Ishikawa (cell line): Measurements from ENCODE around the gene HEATR5B.

ENCODE experiments used
- CEBPB ChIP-seq: IDR thresholded peaks from 2 replicates; pipeline ENCODE4 v1.6.1; 2012
- CREB1 ChIP-seq: IDR thresholded peaks from 2 replicates; pipeline ENCODE4 v1.6.1; 2012; ENCODE audit warnings: low read depth
- EGR1 ChIP-seq: IDR thresholded peaks from 2 replicates; pipeline ENCODE4 v1.6.1; 2012
- EP300 ChIP-seq: IDR thresholded peaks from 2 replicates; pipeline ENCODE4 v1.6.1; 2012; ENCODE audit warnings: borderline replicate concordance
- FOXM1 ChIP-seq: IDR thresholded peaks from 2 replicates; pipeline ENCODE4 v1.6.1; 2012; ENCODE audit warnings: low read depth, borderline replicate concordance
- NFIC ChIP-seq: IDR thresholded peaks from 2 replicates; pipeline ENCODE4 v1.6.1; 2012
- RAD21 ChIP-seq: IDR thresholded peaks from 2 replicates; pipeline ENCODE4 v1.6.1; 2012; ENCODE audit warnings: low read depth
- REST ChIP-seq: IDR thresholded peaks from 2 replicates; pipeline ENCODE4 v1.6.1; 2012; ENCODE audit warnings: low read depth, mild to moderate bottlenecking
- TAF1 ChIP-seq: IDR thresholded peaks from 2 replicates; pipeline ENCODE4 v1.6.1; 2012; ENCODE audit warnings: low read depth, mild to moderate bottlenecking
- TCF12 ChIP-seq: IDR thresholded peaks from 2 replicates; pipeline ENCODE4 v1.6.1; 2012; ENCODE audit warnings: low read depth
- TEAD4 ChIP-seq: IDR thresholded peaks from 2 replicates; pipeline ENCODE4 v1.6.1; 2012
- YY1 ChIP-seq: IDR thresholded peaks from 2 replicates; pipeline ENCODE4 v1.6.1; 2012; ENCODE audit warnings: low read depth
- ZBTB7A ChIP-seq: IDR thresholded peaks from 2 replicates; pipeline ENCODE4 v1.6.1; 2012; ENCODE audit warnings: low read depth
- TF ChIP-seq, protein P1 (sequence below): IDR thresholded peaks from 2 replicates; pipeline ENCODE4 v1.6.1; 2012
- TF ChIP-seq, protein P2 (sequence below): IDR thresholded peaks from 2 replicates; pipeline ENCODE4 v1.6.1; 2012

Gene HEATR5B

GRCh38 chr2:36982467-36982866, 101.7 kb downstream of the HEATR5B start:
- no peak for TF ChIP-seq NFIC
- TF ChIP-seq CREB1, result no peak
- no peak for TF ChIP-seq TAF1

DNA sequence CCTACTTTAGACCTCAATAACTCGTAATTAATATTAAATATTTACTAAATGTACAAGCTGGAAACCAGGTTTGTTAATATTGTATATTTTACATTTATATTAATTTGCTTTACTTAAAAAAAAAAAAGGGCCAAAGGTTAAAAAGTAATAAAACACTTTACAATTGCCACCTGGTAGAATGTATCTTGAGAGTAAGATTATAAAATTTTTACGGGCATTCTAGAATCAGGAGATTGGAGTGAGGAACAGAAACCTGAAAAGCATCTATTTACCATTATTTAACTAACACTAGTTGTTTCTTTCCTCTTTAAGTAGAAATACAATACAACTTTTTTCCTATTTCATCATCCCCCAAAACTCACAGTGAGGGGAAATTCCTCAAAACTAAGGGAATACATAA, 102.3 kb downstream of the HEATR5B start:
- TF ChIP-seq EP300 (no peak), NFIC (no peak), TEAD4 (no peak), FOXM1 (no peak), TAF1 (no peak), TCF12 (no peak), YY1 (no peak), REST (no peak), ZBTB7A (no peak), EGR1 (no peak), CEBPB (no peak), RAD21 (no peak)
- TF ChIP-seq, protein P1, sequence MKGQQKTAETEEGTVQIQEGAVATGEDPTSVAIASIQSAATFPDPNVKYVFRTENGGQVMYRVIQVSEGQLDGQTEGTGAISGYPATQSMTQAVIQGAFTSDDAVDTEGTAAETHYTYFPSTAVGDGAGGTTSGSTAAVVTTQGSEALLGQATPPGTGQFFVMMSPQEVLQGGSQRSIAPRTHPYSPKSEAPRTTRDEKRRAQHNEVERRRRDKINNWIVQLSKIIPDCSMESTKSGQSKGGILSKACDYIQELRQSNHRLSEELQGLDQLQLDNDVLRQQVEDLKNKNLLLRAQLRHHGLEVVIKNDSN, result no peak
- TF ChIP-seq, protein P2, sequence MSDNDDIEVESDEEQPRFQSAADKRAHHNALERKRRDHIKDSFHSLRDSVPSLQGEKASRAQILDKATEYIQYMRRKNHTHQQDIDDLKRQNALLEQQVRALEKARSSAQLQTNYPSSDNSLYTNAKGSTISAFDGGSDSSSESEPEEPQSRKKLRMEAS, result no peak

DNA sequence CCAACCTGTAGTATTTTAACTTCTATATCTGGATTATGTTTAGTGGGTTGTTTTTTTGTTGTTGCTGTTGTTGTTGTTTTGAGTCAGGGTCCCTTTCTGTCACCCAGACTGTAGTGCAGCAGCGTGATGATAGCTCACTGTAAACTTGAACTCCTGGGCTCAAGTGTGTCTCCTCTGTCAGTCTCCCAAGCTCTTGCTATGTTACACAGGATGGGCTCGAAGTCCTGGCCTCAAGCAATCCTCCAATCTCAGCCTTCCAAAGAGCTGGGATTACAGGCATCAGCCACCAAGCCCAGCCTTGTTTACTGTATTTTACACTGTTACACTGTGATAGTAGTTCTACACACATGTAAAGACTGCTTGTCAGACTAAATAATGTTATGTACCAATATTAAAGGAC, 108.1 kb downstream of the HEATR5B start:
- TF ChIP-seq, protein P1, result no peak

DNA sequence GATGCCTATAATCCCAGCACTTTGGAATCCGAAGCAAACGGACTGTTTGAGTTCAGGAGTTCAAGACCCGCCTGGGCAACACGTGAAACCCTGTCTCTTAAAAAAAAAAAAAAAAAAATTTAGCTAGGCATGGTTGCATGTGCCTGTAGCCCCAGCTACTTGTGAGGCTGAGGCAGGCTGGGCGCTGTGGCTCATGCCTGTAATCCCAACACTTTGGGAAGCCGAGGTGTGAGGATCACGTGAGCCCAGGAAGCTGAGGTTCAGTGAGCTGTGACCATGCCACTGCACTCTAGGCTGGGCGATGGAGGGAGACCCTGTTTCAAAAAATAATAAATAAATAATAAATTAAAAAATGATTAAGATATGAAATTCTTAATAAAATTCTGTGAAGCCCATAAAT, 108.9 kb downstream of the HEATR5B start:
- TF ChIP-seq REST (no peak), EP300 (no peak)

GRCh38 chr2:36973320-36973719, 110.9 kb downstream of the HEATR5B start:
- TF ChIP-seq TCF12 (no peak), NFIC (no peak), CREB1 (no peak), TAF1 (no peak), EGR1 (no peak), ZBTB7A (no peak), RAD21 (no peak)

DNA sequence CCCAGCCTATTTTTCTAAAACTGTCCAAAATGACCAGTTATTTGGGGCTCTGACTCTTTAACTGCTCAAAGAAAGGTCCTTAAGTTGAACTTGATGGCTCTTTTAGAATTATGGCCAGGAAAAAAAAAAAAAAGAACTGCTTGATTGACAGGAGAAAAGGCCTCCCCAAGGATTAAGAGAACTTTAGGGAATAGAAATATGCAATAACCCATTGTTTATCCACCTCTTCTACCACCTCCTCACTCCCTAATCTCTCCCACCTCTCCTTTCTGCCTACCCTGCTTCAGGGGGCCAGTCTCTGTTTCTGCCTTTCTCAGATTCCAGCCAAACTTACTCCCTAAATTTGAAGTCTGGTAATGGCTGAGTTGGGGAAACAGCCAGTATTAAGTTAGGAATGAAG, 112.2 kb downstream of the HEATR5B start:
- TF ChIP-seq RAD21 (no peak), CEBPB (no peak), TEAD4 (no peak), EGR1 (no peak), CREB1 (no peak), TCF12 (no peak), REST (no peak), YY1 (no peak), EP300 (no peak), FOXM1 (no peak), NFIC (no peak), ZBTB7A (no peak), TAF1 (no peak)
- TF ChIP-seq, protein P2, result no peak
- TF ChIP-seq, protein P1, result no peak
